HEK293T (cell line): Measurements from ENCODE around the gene PRR20G.

Experiments used
- BHLHE40 ChIP-seq: fragments of 450-650 bp; IDR thresholded peaks from 2 replicates; pipeline ENCODE4 v1.6.1; 2016; ENCODE audit warnings: mild to moderate bottlenecking, moderate library complexity, borderline replicate concordance
- LEF1 ChIP-seq: fragments of 450-650 bp; IDR thresholded peaks from 2 replicates; pipeline ENCODE4 v1.6.1; 2017; ENCODE audit warnings: mild to moderate bottlenecking, borderline replicate concordance
- SUZ12 ChIP-seq: fragments of 450-650 bp; IDR thresholded peaks from 2 replicates; pipeline ENCODE4 v1.6.1; 2016; ENCODE audit warnings: mild to moderate bottlenecking
- TARDBP ChIP-seq: fragments of 450-650 bp; IDR thresholded peaks from 2 replicates; pipeline ENCODE4 v1.6.1; 2016

- TF ChIP-seq BHLHE40 (no peak), LEF1 (no peak), TARDBP (no peak), SUZ12 (no peak)
Observed at GRCh38 chr3:127275287-127275781, 12.5 kb downstream of the PRR20G start.
